SK-MEL-5 (cell line): Measurements from ENCODE around the gene CADM2. TPM values are rescaled to one million over a fixed set of nuclear protein-coding genes. Genes with fewer than 3 reads are reported as not detected.
"Not testable (repeated sequence)": the region's sequence is repeated elsewhere in the genome, so short reads cannot be mapped to it uniquely, and the experiment has no call there.

ENCODE experiments used
- DNase-seq: peaks from one replicate; pipeline ENCODE4 v3.0.0-alpha.2; 2016; ENCODE audit warnings: low read depth, low spot score
- in situ Hi-C: cut with HindIII; loops from 2 replicates; pipeline ENCODE4 v1.10.0; 2016; ENCODE audit warnings: low sequenced_read_pairs, high pct_unique_total_duplicates, low pct_unique_long_range_greater_than_20kb
- total RNA-seq: library from RNA; depleted of rRNA; stranded (reverse); fragments of >200 nt; shearing (Covaris generic); gene quantifications from 2 replicates; pipeline ENCODE4 v1.2.3, GENCODE V29; 2014

Gene CADM2
- total RNA-seq, 1 experiment from 2014 or later, result not detected

- in situ Hi-C loops, result no loop called here
- DNase-seq, result no peak
These were observed 82.8 kb downstream of the CADM2 start for GRCh38 chr3:85041562-85042055.

GRCh38 chr3:85050821-85051220 is 92.0 kb downstream of the CADM2 start:
- no peak for DNase-seq
- in situ Hi-C loops, result no loop called here

- in situ Hi-C loops, result no loop called here
- no peak for DNase-seq
These were observed 93.0 kb downstream of the CADM2 start for GRCh38 chr3:85051786-85052185.

- in situ Hi-C loops, result no loop called here
- no peak for DNase-seq
These were observed 94.8 kb downstream of the CADM2 start for GRCh38 chr3:85053626-85054025.

- no peak for DNase-seq
- in situ Hi-C loops, result no loop called here
These were observed 95.8 kb downstream of the CADM2 start for GRCh38 chr3:85054579-85054978.

- in situ Hi-C loops, result no loop called here
- DNase-seq, result no peak
These were observed 110.1 kb downstream of the CADM2 start for GRCh38 chr3:85068911-85069310.

GRCh38 chr3:85074003-85074402 is 115.2 kb downstream of the CADM2 start:
- in situ Hi-C loops, result no loop called here
- no peak for DNase-seq

- in situ Hi-C loops, result no loop called here
- no peak for DNase-seq
These were observed 116.9 kb downstream of the CADM2 start for GRCh38 chr3:85075663-85076062.

- DNase-seq, result no peak
- in situ Hi-C loops, result no loop called here
These were observed 118.2 kb downstream of the CADM2 start for GRCh38 chr3:85077018-85077417.

GRCh38 chr3:85081191-85081906 is 122.6 kb downstream of the CADM2 start:
- in situ Hi-C loops, result no loop called here
- DNase-seq, result peak; percentile 37

GRCh38 chr3:85090495-85090894 is 131.7 kb downstream of the CADM2 start:
- in situ Hi-C loops, result no loop called here
- DNase-seq, result no peak

GRCh38 chr3:85100316-85100715 is 141.5 kb downstream of the CADM2 start:
- in situ Hi-C loops, result no loop called here
- no peak for DNase-seq

- in situ Hi-C loops, result no loop called here
- no peak for DNase-seq
These were observed 144.0 kb downstream of the CADM2 start for GRCh38 chr3:85102781-85103180.

GRCh38 chr3:85110393-85110792 is 151.6 kb downstream of the CADM2 start:
- no peak for DNase-seq
- in situ Hi-C loops, result no loop called here

- DNase-seq, result no peak
- in situ Hi-C loops, result no loop called here
These were observed 162.1 kb downstream of the CADM2 start for GRCh38 chr3:85120879-85121278.

GRCh38 chr3:85132864-85133263 is 174.1 kb downstream of the CADM2 start:
- DNase-seq, in situ Hi-C loops: not testable (repeated sequence)

GRCh38 chr3:85133691-85134420 is 175.1 kb downstream of the CADM2 start:
- in situ Hi-C loops, DNase-seq: not testable (repeated sequence)

GRCh38 chr3:85142626-85143025 is 183.8 kb downstream of the CADM2 start:
- in situ Hi-C loops, result no loop called here
- DNase-seq, result no peak

GRCh38 chr3:85148036-85148435 is 189.2 kb downstream of the CADM2 start:
- no peak for DNase-seq
- in situ Hi-C loops, result no loop called here
